GM21576 (cell line): ENCODE measurements around the gene ISCA1.
A peak's percentile ranks its signal among the peaks of the same experiment; 100 is the strongest.

Source experiments
- ATAC-seq: cut with Tn5 transposase; IDR thresholded peaks from one replicate; pipeline ENCODE4 v1.9.1; 2021; ENCODE audit warnings: mild to moderate bottlenecking, moderate library complexity; ENCODE audit not compliant: unreplicated experiment

The ISCA1 gene

GRCh38 chr9:86286278-86286677, 3.9 kb upstream of the ISCA1 start:
- no peak for ATAC-seq

GRCh38 chr9:86285261-86285660, 2.9 kb upstream of the ISCA1 start:
- ATAC-seq = no peak

- ATAC-seq = peak; percentile 18
These were observed 719 bp upstream of the ISCA1 start for GRCh38 chr9:86282979-86283535.

- ATAC-seq = peak; percentile 2
These were observed 703 bp downstream of the ISCA1 start for GRCh38 chr9:86281593-86282076.

GRCh38 chr9:86280580-86280979, 1.8 kb downstream of the ISCA1 start:
- no peak for ATAC-seq

DNA sequence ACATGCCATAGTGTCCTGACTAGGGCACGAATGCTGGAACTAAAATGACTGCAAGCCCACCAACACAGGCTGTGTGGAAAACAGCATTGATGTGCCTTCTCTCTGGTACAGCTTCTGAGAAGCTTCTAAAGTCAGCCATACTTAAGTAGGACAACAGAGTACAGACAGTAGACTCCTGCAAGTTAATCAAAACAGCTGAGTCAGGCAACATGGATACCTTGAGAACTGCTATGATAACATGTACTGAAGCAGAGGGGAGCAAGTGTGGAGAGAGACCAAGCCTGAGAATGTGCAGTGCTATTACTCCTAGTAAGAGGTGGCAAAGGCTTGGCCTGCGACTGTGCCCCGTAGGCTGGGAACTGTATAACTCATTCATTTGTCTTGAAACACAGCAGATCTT, 2.5 kb downstream of the ISCA1 start:
- no peak for ATAC-seq

- ATAC-seq = no peak
These were observed 5.3 kb downstream of the ISCA1 start for GRCh38 chr9:86277072-86277471.

- ATAC-seq = no peak
These were observed 6.4 kb downstream of the ISCA1 start for GRCh38 chr9:86275962-86276361.

DNA sequence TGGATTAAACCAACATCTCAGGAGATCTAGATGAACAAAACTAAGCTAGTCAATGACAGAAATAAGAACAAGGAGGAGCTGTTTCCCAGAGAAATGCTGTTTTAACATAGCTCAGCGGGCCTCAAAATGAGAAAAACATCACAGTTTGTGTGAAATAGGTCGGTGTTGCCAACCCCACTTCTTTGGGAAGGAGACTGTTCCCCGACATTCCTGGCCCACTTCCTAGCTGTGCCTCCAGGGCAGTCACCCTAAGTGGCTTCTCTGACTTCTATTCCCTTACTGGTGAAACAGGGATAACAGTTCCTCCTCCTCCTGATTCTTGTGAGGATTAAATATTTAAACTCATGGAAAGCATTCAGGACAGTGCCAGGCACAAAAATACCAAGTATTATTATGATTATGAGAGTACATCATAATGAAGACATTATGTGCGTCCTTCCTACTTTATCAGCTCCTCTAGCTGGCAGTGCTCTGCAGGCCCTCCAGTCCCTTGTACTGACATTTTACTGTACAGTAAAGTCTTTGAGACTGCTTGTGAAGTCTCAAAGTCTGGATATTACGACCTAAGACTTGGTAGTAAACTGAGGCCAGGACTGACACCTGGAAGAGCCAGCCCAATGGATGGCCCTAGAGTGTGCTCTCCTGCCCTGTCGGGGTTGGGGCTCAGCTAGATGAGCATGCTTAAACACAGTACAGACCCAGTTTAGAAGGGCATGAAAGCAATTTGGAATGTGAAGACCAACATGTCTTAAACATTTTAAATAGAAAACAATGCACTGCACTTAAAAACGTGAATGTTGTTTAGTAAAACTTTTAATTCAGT, 7.3 kb downstream of the ISCA1 start:
- ATAC-seq = no peak

DNA sequence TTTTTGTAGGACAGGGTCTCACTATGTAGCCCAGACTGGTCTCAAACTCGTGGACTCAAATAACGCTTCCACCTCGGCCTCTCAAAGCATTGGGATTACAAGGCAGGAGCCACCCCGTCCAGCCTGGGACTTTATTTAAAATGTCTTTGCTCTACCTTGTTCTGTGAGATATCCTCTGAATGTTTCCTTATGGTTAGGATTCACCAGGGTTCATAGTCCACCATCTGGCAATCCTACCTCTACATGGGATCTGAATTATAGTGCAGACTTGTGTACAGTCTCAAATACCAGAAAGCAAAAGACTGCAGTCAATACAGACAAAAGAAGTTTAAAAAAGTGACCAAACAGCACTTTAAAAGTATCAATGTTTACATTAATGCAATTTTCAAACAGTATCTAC, 10.1 kb downstream of the ISCA1 start:
- ATAC-seq = no peak

GRCh38 chr9:86263876-86264275, 18.5 kb downstream of the ISCA1 start:
- ATAC-seq = no peak

GRCh38 chr9:86262492-86262891, 19.8 kb downstream of the ISCA1 start:
- ATAC-seq = no peak

GRCh38 chr9:86259557-86259956, 22.8 kb downstream of the ISCA1 start, which contains the start of gene C9orf153:
C9orf153 (minus strand) TSS chr9:86259657; CDS start chr9:86229603, 30,054 bp downstream.
- ATAC-seq = no peak

- no peak for ATAC-seq
These were observed 24.9 kb downstream of the ISCA1 start for GRCh38 chr9:86257391-86257790.

DNA sequence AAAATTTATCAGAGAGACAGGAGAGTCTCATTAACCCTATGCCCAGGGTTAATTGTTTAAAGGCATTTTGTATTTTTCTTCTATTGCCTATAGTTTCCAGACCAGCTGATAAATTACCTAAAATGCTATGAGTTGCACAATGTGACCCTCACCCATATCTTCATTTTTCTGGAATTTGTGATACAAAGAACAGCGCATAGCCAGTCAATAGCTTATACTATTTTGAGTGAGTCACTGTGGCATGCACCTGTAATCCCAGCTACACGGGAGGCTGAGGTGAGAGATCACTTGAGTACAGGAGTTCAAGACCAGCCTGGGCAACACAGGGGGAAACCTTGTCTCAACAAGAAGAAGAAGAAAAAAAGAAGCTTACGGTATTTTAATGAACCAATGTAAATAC, 25.7 kb downstream of the ISCA1 start:
- ATAC-seq = no peak

DNA sequence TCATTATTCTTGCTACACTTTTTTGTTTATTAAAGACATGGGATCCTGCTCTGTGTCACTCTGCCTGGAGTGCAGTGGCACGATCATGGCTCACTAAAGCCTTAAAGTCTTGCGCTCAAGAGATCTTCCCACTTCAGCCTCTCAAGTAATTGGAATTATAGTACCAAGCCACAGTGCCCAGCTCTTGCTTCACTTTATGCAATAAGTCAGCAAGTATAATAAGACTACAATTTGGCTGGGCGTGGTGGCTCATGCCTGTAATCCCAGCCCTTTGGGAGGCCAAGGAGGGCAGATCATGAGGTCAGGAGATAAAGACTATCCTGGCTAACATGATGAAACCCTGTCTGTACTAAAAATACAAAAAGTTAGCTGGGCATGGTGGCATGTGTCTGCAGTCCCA, 28.8 kb downstream of the ISCA1 start:
- no peak for ATAC-seq

- no peak for ATAC-seq
These were observed 29.5 kb downstream of the ISCA1 start for GRCh38 chr9:86252870-86253269.

- ATAC-seq = no peak
These were observed 32.2 kb downstream of the ISCA1 start for GRCh38 chr9:86250123-86250522.

DNA sequence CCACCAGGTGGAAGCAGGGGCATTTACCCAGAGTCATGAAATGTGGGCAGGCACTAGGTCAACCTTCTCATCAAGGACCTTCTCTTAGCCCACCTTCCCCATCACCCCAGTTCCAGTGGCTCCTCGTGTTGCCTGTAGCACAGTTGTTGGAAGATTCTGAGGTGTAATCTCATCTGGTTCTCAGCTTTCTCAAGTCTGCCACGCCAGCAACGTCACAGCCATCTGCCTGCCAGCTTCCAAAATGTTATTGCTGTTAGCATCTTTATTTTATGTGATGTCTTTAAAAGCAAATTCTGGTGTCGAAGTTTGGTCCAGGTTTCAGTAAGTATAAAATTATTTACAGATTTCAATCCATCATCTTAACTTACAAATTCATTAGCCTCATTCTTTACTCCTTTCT, 33.6 kb downstream of the ISCA1 start:
- no peak for ATAC-seq

DNA sequence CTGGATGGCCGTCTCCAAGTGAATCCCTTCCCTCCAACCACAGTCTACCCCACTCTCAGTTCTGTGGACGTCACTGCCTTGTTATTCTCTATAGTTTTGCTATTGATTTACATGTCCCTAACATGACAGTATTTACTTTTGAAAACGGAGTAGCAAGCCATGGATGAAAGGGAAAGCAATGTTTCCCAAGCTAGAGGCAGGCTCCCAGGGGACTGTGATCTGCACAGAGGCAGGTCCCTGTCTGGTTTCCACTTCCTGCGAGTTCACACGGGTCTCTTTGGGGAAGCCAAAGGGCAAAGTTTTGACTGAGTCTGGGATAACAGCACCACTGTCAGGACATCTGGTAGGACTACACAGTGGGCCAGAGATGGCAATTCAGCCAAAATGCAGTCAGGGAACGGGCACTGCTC, 35.6 kb downstream of the ISCA1 start:
- ATAC-seq = peak; percentile 85

DNA sequence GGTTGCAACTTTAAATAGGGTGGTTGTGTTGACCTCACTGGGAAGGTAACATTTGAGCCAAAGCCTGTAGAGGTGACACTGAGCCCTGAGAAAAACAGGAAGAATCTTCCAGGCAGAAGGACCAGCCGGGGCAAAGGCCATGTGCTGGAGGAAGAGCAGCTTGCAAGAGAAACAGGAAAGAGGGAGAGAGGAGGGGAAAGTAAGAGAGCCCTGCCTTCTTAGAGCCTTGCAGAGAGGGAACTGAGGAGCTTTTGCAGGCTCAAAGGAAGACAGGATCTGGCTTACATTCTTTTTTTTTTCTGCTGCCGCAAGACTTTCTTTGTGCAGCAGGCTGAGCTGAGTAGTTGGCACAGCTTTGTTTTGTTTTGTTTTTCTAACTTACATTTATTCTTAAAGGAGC, 40.3 kb downstream of the ISCA1 start:
- ATAC-seq = no peak

GRCh38 chr9:86241216-86241615, 41.1 kb downstream of the ISCA1 start:
- ATAC-seq = no peak
